Body of pancreas (tissue), 4 donors: ENCODE data around the gene ZNF536. TPM values are rescaled to one million over a fixed set of nuclear protein-coding genes. Genes with fewer than 3 reads are reported as not detected.
"Not testable (repeated sequence)": the region's sequence is repeated elsewhere in the genome, so short reads cannot be mapped to it uniquely, and the experiment has no call there.

Experiments used
- ATAC-seq: fragments of 150-250 bp; one replicate; pipeline ENCODE4 v1.9.1; 2016
- DNase-seq, 4 donors: peaks; one replicate each; pipeline ENCODE4 v3.0.0-alpha.2; 2019
- H3K27ac ChIP-seq, 4 donors: fragments of 200-600 bp; sonication (generic); 1 replicate in 3 of 4; 2 replicates in 1 of 4; pipeline versions ENCODE4 v1.5.1 to v1.6.1; 2016 to 2019; ENCODE audit warnings: mild to moderate bottlenecking in 1 of 4, mixed read lengths in 1 of 4, moderate library complexity in 1 of 4
- H3K27me3 ChIP-seq, 2 donors: fragments of 200-600 bp; sonication (generic); one replicate each; pipeline ENCODE4 v1.6.0; 2016; ENCODE audit warnings: mild to moderate bottlenecking in 1 of 2
- H3K36me3 ChIP-seq, 2 donors: fragments of 200-600 bp; sonication (generic); replicated peaks in 1 of 2; 2 replicates each; pipeline ENCODE4 v1.5.1; 2016; ENCODE audit warnings: low read depth in 2 of 2; ENCODE audit not compliant: insufficient read depth in 1 of 2
- H3K4me1 ChIP-seq: fragments of 200-600 bp; sonication (generic); one replicate; pipeline ENCODE4 v1.6.0; 2016
- H3K4me3 ChIP-seq, 2 donors: fragments of 200-600 bp; sonication (generic); 1 replicate in 1 of 2; 2 replicates in 1 of 2; pipeline ENCODE4 v1.5.1; 2016 to 2019
- H3K9me3 ChIP-seq, 3 donors: fragments of 200-600 bp; sonication (generic); 1 replicate in 2 of 3; 2 replicates in 1 of 3; pipeline ENCODE4 v1.5.1; 2016
- POLR2A ChIP-seq, 3 donors: fragments of 450-650 bp; IDR thresholded peaks; one replicate each; pipeline ENCODE4 v1.6.1; 2016; ENCODE audit warnings: antibody characterized with exemption in 3 of 3, mild to moderate bottlenecking in 2 of 3
- WGBS, 2 donors: methylation state at CpG; one replicate each; pipeline ENCODE4 v1.1.5; 2017; 5-methylcytosine and 5-hydroxymethylcytosine counted together
- intact Hi-C: fragments of 100-400 bp; cut with DNase I; formaldehyde crosslinking; loops from one replicate; pipeline ENCODE4 v1.15.1; 2023
- total RNA-seq, 2 donors: library from RNA; depleted of rRNA; stranded (reverse); fragments of >200 nt; gene quantifications; one replicate each; pipeline ENCODE4 v1.1.0, GENCODE V29; 2016
- TF ChIP-seq, protein P1 (sequence below), 7 experiments: fragments of 450-650 bp in 4 of 7; fragments of 200-600 bp in 3 of 7; sonication (generic) in 3 of 7; IDR thresholded peaks; one replicate each; pipeline ENCODE4 v1.5.1; 2016 to 2019; ENCODE audit warnings: antibody characterized with exemption in 7 of 7

ZNF536 gene
- total RNA-seq, 2 donors from 2014 or later: not detected

DNA sequence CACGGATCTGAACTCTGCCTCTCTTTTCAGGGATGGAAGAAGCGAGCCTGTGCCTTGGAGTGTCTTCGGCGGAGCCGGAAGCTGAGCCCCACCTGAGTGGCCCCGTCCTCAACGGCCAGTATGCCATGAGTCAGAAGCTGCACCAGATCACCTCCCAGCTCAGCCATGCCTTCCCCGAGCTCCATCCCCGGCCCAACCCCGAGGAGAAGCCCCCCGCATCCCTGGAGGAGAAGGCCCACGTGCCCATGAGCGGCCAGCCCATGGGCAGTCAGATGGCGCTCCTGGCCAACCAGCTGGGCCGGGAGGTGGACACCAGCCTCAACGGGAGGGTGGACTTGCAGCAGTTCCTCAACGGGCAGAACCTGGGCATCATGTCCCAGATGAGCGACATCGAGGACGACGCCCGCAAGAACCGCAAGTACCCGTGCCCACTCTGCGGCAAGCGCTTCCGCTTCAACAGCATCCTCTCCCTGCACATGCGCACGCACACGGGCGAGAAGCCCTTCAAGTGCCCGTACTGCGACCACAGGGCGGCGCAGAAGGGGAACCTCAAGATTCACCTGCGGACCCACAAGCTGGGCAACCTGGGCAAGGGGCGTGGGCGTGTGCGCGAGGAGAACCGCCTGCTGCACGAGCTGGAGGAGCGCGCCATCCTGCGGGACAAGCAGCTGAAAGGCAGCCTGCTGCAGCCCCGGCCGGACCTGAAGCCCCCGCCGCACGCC is 71.5 kb downstream of the ZNF536 start:
- H3K4me3 ChIP-seq: no peak overlapping the region
- H3K4me1 ChIP-seq: no peaks in the 10 kb centered on the region
- intact Hi-C loops: no loop called here
- no peaks in the 10 kb centered on the region for H3K27me3 ChIP-seq
- H3K36me3 ChIP-seq: no peaks in the 10 kb centered on the region
- no peaks in the 10 kb centered on the region for H3K9me3 ChIP-seq
- no peak overlapping the region for H3K27ac ChIP-seq
- TF ChIP-seq POLR2A (IDR thresholded peaks at IDR 0.05): no peak
- TF ChIP-seq, protein P1, sequence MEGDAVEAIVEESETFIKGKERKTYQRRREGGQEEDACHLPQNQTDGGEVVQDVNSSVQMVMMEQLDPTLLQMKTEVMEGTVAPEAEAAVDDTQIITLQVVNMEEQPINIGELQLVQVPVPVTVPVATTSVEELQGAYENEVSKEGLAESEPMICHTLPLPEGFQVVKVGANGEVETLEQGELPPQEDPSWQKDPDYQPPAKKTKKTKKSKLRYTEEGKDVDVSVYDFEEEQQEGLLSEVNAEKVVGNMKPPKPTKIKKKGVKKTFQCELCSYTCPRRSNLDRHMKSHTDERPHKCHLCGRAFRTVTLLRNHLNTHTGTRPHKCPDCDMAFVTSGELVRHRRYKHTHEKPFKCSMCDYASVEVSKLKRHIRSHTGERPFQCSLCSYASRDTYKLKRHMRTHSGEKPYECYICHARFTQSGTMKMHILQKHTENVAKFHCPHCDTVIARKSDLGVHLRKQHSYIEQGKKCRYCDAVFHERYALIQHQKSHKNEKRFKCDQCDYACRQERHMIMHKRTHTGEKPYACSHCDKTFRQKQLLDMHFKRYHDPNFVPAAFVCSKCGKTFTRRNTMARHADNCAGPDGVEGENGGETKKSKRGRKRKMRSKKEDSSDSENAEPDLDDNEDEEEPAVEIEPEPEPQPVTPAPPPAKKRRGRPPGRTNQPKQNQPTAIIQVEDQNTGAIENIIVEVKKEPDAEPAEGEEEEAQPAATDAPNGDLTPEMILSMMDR (IDR thresholded peaks at IDR 0.05): no peak
- WGBS, 2 donors: 86 to 91% methylated on average over 40 to 46 of the region's 50 CpGs
- DNase-seq (no peak), ATAC-seq (no peak)

- intact Hi-C loops: no loop called here
- TF ChIP-seq, protein P1 (IDR thresholded peaks at IDR 0.05): no peak
- TF ChIP-seq POLR2A (IDR thresholded peaks at IDR 0.05): no peak
- DNase-seq: no peak
- peaks cover under 1% of the 10 kb centered on the region for H3K4me1 ChIP-seq
- no peak for ATAC-seq
- no peaks in the 10 kb centered on the region for H3K36me3 ChIP-seq
- WGBS, 2 donors: 90% methylated on average over 32 to 37 of the region's 37 CpGs
- no peak overlapping the region for H3K27ac ChIP-seq
- H3K4me3 ChIP-seq: no peak overlapping the region
- H3K27me3 ChIP-seq: no peaks in the 10 kb centered on the region
- H3K9me3 ChIP-seq: no peaks in the 10 kb centered on the region
These were observed 72.1 kb downstream of the ZNF536 start for GRCh38 chr19:30444253-30444671.

- H3K27ac ChIP-seq: no peak overlapping the region
- no peaks in the 10 kb centered on the region for H3K9me3 ChIP-seq
- peaks cover 6% of the 10 kb centered on the region for H3K4me1 ChIP-seq
- H3K36me3 ChIP-seq: no peaks in the 10 kb centered on the region
- intact Hi-C loops: no loop called here
- WGBS, 2 donors: 83 to 88% methylated on average over 5 to 27 of the region's 29 CpGs
- no peaks in the 10 kb centered on the region for H3K27me3 ChIP-seq
- TF ChIP-seq, protein P1 (IDR thresholded peaks at IDR 0.05): no peak
- no peak overlapping the region for H3K4me3 ChIP-seq
- no peak for ATAC-seq
- no peak for DNase-seq
These were observed 72.6 kb downstream of the ZNF536 start for GRCh38 chr19:30444686-30445232.

- no peak overlapping the region for H3K4me3 ChIP-seq
- no peaks in the 10 kb centered on the region for H3K36me3 ChIP-seq
- ATAC-seq: no peak
- no peaks in the 10 kb centered on the region for H3K9me3 ChIP-seq
- intact Hi-C loops: no loop called here
- no peak for DNase-seq
- no peak overlapping the region for H3K27ac ChIP-seq
- peaks cover 7% of the 10 kb centered on the region for H3K4me1 ChIP-seq
- TF ChIP-seq, protein P1 (IDR thresholded peaks at IDR 0.05): no peak
- no peaks in the 10 kb centered on the region for H3K27me3 ChIP-seq
- 89 to 98% methylated on average over 11 to 29 of the region's 29 CpGs for WGBS, 2 donors
These were observed 73.2 kb downstream of the ZNF536 start for GRCh38 chr19:30445385-30445784.

- H3K27me3 ChIP-seq, H3K27ac ChIP-seq, H3K4me1 ChIP-seq, H3K36me3 ChIP-seq, H3K9me3 ChIP-seq, intact Hi-C loops, DNase-seq, ATAC-seq, H3K4me3 ChIP-seq: not testable (repeated sequence)
- WGBS, 2 donors: 79% methylated on average over 8 to 9 of the region's 9 CpGs
These were observed 73.9 kb downstream of the ZNF536 start for GRCh38 chr19:30446120-30446519.
